ENCODE measurements around the gene CRYBG1. TPM values are rescaled to one million over a fixed set of nuclear protein-coding genes. Genes with fewer than 3 reads are reported as not detected.

The CRYBG1 gene
- total and polyA plus RNA-seq, 10 of the 15 experiments (the other 5 are each of a cell fraction or from before 2014, with no cell fraction given) = 6.5 to 57.0 (median 25.2) TPM

GRCh38 chr6:106557837-106558236 lies 197.3 kb downstream of the CRYBG1 start (continued):
- TF ChIP-seq MYB (IDR thresholded peaks at IDR 0.05; ENCODE audit: borderline replicate concordance, low read depth, low read length) (no peak), CBX3 (IDR thresholded peaks at IDR 0.05; ENCODE audit: borderline replicate concordance, low read depth) (no peak), POU2F2 (IDR thresholded peaks at IDR 0.05; ENCODE audit: borderline replicate concordance, low read depth, low read length) (no peak)

DNA sequence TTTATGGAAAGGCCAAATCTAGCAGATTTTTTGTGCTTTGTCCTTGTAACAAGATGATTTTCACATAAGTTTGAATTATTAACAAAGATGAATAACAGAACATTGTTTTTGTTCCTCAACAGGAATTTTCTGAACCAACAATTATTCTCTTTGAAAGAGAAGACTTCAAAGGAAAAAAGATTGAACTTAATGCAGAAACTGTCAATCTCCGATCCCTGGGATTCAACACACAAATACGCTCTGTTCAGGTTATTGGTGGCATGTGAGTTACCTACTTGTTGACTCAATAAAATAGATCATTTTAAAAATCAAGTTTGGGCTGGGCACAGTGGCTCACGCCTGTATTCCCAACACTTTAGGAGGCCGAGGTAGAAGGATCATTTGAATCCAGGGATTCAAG lies 197.8 kb downstream of the CRYBG1 start:
- CTCF ChIA-PET = interaction anchor here (2.0 to 16.5 kb wide), 3 partner anchors 15 to 112 kb away, joined by 4 to 403 read pairs (median 37); no protein-coding TSS in a partner anchor
- no peak overlapping the region for H3K27ac ChIP-seq (ENCODE audit: control insufficient read depth, insufficient read depth)
- 99% methylated on average over 4 of the region's 4 CpGs for WGBS (ENCODE audit: insufficient coverage, insufficient replicate concordance, low lambda C conversion rate, missing lambda C conversion rate)
- H3K9ac ChIP-seq (ENCODE audit: control insufficient read depth, insufficient read depth, low read length) = no peak overlapping the region
- H3K4me3 ChIP-seq = no peak overlapping the region
- no peaks in the 10 kb centered on the region for H3K27me3 ChIP-seq (replicated peaks in 1 of 2; ENCODE audit: control insufficient read depth in 2 of 2, insufficient read depth in 2 of 2, low read length in 1 of 2)
- no peak for DNase-seq (ENCODE audit: low read depth, low spot score)
- TF ChIP-seq SRF (IDR thresholded peaks at IDR 0.05; ENCODE audit: low read depth in 2 of 2, low read length in 2 of 2) (no peak), HDAC6 (IDR thresholded peaks at IDR 0.05; ENCODE audit: unreplicated experiment) (no peak)
- TF ChIP-seq, protein P1, sequence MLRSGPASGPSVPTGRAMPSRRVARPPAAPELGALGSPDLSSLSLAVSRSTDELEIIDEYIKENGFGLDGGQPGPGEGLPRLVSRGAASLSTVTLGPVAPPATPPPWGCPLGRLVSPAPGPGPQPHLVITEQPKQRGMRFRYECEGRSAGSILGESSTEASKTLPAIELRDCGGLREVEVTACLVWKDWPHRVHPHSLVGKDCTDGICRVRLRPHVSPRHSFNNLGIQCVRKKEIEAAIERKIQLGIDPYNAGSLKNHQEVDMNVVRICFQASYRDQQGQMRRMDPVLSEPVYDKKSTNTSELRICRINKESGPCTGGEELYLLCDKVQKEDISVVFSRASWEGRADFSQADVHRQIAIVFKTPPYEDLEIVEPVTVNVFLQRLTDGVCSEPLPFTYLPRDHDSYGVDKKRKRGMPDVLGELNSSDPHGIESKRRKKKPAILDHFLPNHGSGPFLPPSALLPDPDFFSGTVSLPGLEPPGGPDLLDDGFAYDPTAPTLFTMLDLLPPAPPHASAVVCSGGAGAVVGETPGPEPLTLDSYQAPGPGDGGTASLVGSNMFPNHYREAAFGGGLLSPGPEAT (IDR thresholded peaks at IDR 0.05; ENCODE audit: low read depth) = no peak
- no peak overlapping the region for H2AFZ ChIP-seq (ENCODE audit: control insufficient read depth, low read depth, low read length)
- SMC1A ChIA-PET (ENCODE audit: uncharacterized antibody, unreplicated experiment) = interaction anchor here (1.3 to 3.1 kb wide), 4 partner anchors 8 to 113 kb away, joined by 4 to 14 read pairs (median 6); no protein-coding TSS in a partner anchor
- RAD21 ChIA-PET (ENCODE audit: unreplicated experiment) = interaction anchor here (0.6 to 0.9 kb wide), 2 partner anchors 41 to 114 kb away, joined by 3 to 4 read pairs; no protein-coding TSS in a partner anchor
- no peak overlapping the region for H3K4me2 ChIP-seq (ENCODE audit: control insufficient read depth, insufficient read depth)
- in situ Hi-C loops (cut with MboI) (no loop called here), intact Hi-C loops (cut with micrococcal nuclease; ENCODE audit: unreplicated experiment) (no loop called here)
- POLR2A ChIA-PET = no interaction called here
- FAIRE-seq = no peak
- no peaks in the 10 kb centered on the region for H3K4me1 ChIP-seq (ENCODE audit: control insufficient read depth, insufficient read depth, low read length)
- no TSS peak for BruUV-seq (replicated peaks)
- peaks cover 7 to 41% of the 10 kb centered on the region in 2 experiments for H3K36me3 ChIP-seq (ENCODE audit: control insufficient read depth in 2 of 2, insufficient read depth in 2 of 2, low read length in 1 of 2)
- H3K9me3 ChIP-seq (replicated peaks; ENCODE audit: control insufficient read depth, insufficient read depth, low read length) = no peaks in the 10 kb centered on the region
- no peak for ATAC-seq
- no peaks in the 10 kb centered on the region for H3K79me2 ChIP-seq (ENCODE audit: control insufficient read depth, insufficient read depth, low read length)
- H4K20me1 ChIP-seq (ENCODE audit: control insufficient read depth, insufficient read depth) = no peaks in the 10 kb centered on the region
